HG02588 (cell line): Measurements from ENCODE around the gene OR5AC2.

Experiments used
- ATAC-seq: cut with Tn5 transposase; IDR thresholded peaks from one replicate; pipeline ENCODE4 v1.9.1; 2021; ENCODE audit warnings: mild to moderate bottlenecking, moderate library complexity; ENCODE audit not compliant: unreplicated experiment

OR5AC2 gene, protein sequence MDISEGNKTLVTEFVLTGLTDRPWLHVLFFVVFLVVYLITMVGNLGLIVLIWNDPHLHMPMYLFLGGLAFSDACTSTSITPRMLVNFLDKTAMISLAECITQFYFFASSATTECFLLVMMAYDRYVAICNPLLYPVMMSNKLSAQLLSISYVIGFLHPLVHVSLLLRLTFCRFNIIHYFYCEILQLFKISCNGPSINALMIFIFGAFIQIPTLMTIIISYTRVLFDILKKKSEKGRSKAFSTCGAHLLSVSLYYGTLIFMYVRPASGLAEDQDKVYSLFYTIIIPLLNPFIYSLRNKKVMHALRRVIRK

DNA sequence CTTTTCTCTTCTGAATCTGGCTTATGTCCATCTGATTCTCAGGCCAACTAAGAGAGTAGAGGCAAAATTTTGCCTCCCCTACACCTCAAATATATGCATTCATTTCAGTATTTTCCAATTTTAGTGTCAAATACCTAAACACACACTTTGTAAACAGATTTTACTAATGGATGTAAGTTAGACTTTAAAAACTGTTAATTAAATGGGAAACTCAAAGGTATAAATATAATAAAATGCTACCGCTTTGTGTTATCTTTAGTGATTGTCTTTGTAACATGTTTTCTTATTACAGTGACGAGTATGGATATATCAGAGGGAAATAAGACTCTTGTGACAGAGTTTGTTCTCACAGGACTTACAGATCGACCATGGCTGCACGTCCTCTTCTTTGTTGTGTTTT, at the start of gene OR5AC2:
Gene OR5AC2 (plus strand): TSS at position 301 of the 400 bp plus-strand sequence. CDS start 0 bp downstream, at position 301.
- no peak for ATAC-seq

DNA sequence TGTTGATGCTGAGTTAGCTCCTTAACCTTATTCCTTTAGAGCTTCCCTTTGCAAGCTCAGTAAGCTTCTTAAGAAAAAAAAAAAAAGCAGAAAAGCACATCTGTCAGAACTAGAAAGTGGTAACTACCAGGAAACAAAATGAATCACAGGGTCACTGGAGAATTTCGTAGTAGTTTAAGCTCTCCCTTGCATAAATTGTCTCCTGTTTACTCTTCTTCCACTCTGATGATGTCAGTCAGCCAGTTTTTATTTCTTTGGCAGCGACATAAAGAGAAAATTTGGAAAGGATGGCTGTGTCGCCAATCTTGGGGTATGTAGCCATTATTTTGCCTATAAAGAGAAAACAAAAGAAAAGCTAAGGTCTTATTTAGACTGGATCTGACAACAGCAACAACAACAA, 48.7 kb upstream of the OR5AC2 start:
- ATAC-seq, result no peak

DNA sequence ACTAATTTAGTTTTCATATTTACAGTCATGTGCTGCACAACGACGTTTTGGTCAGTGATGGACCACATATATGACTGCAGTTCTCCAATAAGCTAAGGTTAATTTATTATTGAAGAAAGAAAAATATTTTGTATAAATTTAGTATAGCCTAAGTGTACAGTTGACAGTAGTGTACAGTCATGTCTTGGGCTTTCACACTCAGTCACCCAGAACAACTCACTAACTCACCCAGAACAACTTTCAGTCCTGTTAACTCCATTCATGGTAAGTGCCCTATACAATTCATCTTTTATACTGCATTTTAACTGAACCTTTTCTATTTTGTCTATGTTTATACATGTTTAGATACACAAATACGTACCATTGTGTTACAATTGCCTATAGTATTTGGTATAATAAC, 48.1 kb upstream of the OR5AC2 start:
- ATAC-seq, result no peak

GRCh38 chr3:98039322-98040024, 47.5 kb upstream of the OR5AC2 start:
- peak; percentile 96 for ATAC-seq

DNA sequence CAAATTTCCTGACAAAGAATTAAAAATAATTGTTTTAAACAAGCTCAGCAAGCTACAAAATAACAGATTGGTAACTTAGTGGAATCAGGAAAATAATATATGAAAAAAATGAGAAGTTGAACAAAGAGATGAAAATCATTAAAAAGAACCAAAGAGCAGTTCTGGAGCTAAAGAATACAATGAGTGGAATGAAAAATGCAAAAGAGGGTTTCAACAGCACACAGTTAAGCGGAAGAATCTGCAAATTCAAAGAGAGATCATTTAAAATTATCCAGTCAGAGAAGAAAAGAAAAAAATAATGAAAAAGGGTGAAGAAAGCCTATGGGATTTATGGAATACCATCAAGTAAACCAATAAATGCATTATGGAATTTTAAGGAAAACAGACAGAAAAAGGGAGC, 45.6 kb upstream of the OR5AC2 start:
- ATAC-seq, result no peak

DNA sequence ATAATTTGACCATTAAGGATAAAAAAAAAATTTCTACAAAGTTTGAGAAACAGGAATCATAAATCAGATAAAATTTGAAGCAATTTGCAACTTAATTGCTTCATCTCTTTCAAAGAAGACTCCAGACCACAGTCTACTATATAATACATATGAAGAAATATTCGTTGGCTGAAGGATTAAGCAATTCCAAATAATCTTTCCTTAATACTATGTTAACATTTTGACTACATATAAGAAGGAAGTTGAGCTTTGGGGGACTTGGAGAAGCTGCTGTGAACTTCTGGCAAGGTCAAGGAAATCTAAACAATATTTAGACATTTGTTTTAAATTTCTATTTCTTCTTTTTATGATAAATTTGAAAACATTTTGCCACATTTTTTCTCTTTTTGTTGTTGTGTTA, 38.4 kb upstream of the OR5AC2 start:
- no peak for ATAC-seq

DNA sequence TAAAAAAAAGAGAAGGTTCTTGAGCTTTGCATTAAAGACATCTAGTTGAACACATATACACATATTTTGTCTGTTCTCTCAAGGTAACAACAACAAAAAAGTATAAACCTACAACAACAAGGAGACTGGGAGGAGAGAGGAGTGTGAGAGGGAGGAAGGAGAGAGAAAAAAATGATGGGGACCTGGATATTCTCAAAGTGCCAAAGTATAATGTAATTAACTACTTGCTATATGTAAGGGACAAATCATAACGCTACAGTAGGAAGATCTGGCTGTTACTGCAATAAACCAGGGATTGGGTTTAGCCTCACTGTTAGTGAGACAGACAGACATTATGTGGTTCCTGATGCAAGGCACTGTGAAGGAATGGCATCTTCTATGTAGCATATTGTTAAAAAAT, 37.7 kb upstream of the OR5AC2 start:
- ATAC-seq, result no peak

- no peak for ATAC-seq
Measured at GRCh38 chr3:98056035-98056434, 30.9 kb upstream of the OR5AC2 start.

DNA sequence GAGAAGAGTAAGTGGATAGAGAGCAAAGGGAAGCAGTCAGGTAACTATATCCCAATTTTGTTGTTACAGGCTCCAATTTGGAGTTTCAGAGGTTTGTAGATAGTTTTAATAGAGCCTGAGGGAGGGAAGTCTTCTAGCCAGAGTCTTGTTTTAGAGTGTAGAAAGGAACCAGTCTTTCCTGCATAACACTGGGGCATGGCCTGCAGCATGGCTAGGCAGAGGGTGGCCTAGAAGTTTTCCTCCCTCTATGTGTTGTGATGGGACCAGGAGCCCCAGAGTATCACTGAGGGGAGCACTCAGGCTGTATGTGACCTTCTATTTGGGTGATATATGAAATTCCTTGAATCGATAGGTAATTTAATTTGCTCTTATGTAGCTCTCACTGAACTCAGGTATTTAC, 29.3 kb upstream of the OR5AC2 start:
- no peak for ATAC-seq

GRCh38 chr3:98058244-98058960, 28.6 kb upstream of the OR5AC2 start:
- ATAC-seq, result no peak

- ATAC-seq, result no peak
Measured at GRCh38 chr3:98068824-98069223, 18.1 kb upstream of the OR5AC2 start.

DNA sequence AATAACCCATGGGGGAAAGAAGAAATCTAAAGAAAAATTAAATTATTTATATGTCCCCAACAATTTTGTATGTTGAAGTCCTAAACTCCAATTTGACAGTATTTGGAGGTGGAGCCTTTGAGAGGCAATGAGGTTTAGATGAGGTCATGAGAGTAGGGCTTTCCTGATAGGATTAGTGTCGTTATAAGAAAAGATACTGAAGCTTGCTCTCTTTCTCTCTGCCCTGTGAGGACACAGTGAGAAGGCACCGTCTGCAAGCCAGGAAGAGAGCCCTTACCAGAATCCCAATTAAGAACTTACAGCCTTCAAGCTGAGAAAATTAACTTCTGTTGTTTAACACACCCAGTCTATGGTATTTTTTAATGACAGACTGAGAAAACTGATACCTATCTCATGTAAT, 16.1 kb upstream of the OR5AC2 start:
- no peak for ATAC-seq

DNA sequence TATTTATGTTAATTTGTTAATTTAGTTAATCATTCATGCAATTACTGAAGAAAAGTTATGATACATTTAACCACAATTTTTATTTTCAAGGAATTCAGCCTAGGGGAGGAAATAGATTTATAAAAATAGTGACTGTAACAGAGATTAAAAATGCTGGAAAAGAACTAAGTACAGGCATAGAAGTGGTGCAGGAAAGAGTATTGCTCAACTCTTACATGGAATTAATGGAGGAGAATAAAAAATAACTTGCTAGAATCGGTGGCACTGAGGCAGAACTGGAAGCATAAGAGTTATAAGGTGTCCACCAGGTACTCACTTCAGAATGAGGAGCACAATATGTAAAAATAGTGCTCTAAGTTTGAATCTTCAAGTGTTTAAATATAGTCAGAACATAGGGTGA, 13.5 kb upstream of the OR5AC2 start:
- no peak for ATAC-seq

DNA sequence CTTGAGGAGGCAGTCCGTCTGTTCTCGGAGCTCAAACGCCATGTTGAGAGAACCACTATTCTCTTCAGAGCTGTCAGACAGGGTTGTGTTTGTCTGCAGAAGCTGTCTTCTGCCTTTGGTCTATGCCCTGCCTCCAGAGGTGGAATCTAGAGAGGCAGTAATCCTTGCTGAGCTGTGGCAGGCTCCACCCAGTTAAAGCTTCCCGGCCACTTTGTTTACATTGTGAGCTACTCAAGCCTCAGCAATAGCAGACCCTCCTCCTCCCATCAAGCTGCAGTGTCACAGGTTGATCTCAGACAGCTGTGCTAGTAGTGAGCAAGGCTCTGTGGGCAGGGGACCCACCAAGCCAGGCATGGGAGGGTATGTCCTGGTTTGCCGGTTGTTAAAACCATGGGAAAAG, 8.9 kb downstream of the OR5AC2 start:
- ATAC-seq, result no peak

DNA sequence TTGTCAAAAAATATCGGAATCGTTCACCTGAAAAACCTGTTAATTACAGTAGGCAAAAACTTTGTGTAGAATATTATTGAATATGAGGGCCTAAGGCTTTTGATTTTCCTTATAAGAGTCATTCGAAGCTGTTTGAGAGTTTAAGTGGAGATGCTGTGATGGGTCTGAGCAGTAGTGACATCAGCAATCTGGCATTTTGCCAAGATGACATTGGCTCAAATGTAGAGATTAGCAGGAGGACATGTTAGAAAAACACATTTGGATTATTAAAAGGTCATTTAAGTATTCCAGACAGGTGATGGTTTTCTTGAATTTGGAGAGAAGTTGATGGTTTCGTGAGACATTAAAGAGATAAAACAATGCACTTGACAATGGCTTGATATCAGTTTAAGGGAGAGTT, 12.9 kb downstream of the OR5AC2 start:
- ATAC-seq, result no peak

- no peak for ATAC-seq
Measured at GRCh38 chr3:98108162-98108561, 21.2 kb downstream of the OR5AC2 start.

DNA sequence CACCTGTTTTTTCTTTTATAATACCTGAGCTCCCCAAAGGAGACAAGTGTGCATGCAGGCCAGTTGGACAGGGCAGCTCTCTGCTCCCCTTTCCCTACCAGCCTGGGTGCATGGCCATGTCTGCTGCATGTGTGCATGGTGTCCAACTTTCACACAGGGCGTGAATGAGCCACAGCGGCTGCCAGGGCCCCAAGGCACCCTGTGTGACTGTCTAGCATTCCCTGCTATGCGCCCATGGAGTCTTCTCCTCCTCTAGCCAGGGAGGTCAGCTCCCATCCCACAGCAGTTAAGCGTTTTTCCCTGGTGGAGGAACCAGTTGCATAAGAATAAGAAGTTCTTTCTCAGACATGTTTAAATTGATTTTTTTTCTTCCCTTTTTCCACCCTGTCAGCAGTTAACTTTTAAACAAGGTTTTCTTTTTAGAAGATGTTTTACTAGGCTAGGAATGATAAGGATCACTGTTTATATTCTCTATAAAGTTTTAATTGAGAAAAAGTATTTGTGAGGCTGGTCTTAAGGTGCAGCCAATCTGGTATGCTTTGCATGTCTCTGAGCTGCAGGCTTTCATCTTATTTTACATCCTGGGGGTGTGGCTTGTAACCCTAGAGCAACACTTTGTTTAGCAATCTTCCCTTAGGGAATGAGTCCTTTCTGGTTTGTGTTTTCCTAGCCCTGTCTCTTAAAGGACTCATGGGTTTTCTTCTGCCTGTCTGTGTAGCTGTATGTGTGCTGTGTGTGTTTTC, 23.0 kb downstream of the OR5AC2 start:
- no peak for ATAC-seq

- ATAC-seq, result no peak
Measured at GRCh38 chr3:98110550-98110908, 23.6 kb downstream of the OR5AC2 start.

DNA sequence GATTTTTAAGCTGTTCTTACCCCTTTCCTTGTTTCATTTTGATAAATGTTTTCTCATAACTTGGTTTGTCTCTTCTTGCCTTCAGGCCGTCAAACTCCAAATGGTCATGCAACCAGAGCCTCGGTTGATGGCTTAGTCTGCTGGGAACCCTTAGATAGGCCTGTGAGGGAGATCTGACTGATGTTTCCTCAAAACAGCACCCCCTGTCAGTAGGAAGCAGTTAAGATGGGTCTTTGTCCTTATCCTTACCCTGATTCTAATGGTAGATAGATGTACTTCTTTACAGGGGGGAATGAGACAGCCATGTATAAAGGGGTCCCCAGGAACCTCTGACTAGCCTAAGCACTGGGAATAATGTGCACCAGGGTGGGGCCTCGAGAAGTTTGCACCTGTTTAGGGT, 27.3 kb downstream of the OR5AC2 start:
- ATAC-seq, result no peak

DNA sequence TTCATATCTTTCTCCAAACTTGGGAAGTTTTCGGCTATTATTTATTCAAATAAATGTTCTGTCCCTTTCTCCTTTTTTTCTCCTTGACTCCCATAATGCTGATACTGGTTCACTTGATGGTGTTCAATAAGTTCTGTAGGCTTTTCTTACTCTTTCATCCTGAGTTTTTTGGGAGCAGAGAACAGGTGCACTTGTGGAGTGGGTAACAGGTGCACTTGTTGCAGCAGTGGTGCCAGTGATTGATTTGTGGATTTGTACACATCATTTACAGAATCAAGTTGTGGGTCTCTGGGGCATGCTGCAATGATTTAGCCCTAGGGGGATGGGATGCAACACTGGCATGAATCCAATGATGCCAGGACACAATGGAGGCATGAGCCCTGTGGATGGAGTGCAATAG, 28.7 kb downstream of the OR5AC2 start:
- ATAC-seq, result no peak

GRCh38 chr3:98130421-98130820, 43.4 kb downstream of the OR5AC2 start, which contains the start of gene OR5H1:
OR5H1 (plus strand) TSS chr3:98130721; CDS start chr3:98132698, 1,977 bp downstream.
- ATAC-seq, result no peak
